Panc1 (cell line): ENCODE data around the gene AEBP1. TPM values are rescaled to one million over a fixed set of nuclear protein-coding genes. Genes with fewer than 3 reads are reported as not detected.

Experiments
- ATAC-seq: fragments of 200-7000 bp; cut with Tn5 transposase; 2 replicates; pipeline ENCODE4 v1.9.1; 2020; ENCODE audit warnings: mild to moderate bottlenecking, moderate library complexity
- BruUV-seq: library from RNA; stranded (reverse); fragments of 400-500 nt; replicated peaks from 2 replicates; lab custom pipeline; 2021; lab: Mats Ljungman, UMichigan
- CTCF ChIA-PET: fragments of 300-600 bp; sonication (Branson Sonifier 250); formaldehyde crosslinking; loops from one replicate; lab custom pipeline; 2022; ENCODE audit warnings: antibody characterized with exemption; lab: Charles Lee
- POLR2A ChIA-PET: fragments of 300-600 bp; sonication (Branson Sonifier 250); formaldehyde crosslinking; loops from one replicate; lab custom pipeline; 2022; ENCODE audit warnings: antibody characterized with exemption; lab: Charles Lee
- DNase-seq: peaks from one replicate; pipeline ENCODE4 v3.0.0-alpha.2; 2010; ENCODE audit warnings: low read depth, low spot score
- H3K27ac ChIP-seq: 2 replicates; pipeline ENCODE4 v1.5.1; 2011; ENCODE audit warnings: mild to moderate bottlenecking, low read length, inconsistent platforms
- H3K27me3 ChIP-seq: fragments of 200-500 bp; sonication (Bioruptor generic); 2 replicates; pipeline ENCODE4 v1.6.0; 2014; ENCODE audit warnings: low read length, inconsistent platforms; ENCODE audit not compliant: control insufficient read depth, insufficient read depth
- H3K36me3 ChIP-seq: fragments of 200-500 bp; sonication (Bioruptor generic); 2 replicates; pipeline ENCODE4 v1.5.1; 2014; ENCODE audit warnings: inconsistent platforms, mild to moderate bottlenecking, low read length, moderate library complexity; ENCODE audit not compliant: control insufficient read depth, insufficient read depth
- H3K4me1 ChIP-seq: 2 replicates; pipeline ENCODE4 v1.5.1; 2011; ENCODE audit warnings: inconsistent platforms, mild to moderate bottlenecking, low read length, moderate library complexity; ENCODE audit not compliant: control insufficient read depth, insufficient read depth
- H3K4me3 ChIP-seq, 2 experiments: 2 replicates each; pipeline ENCODE4 v1.5.1; 2011 to 2012; ENCODE audit warnings: low read depth in 2 of 2, low read length in 2 of 2, mild to moderate bottlenecking in 2 of 2, inconsistent platforms in 1 of 2, moderate library complexity in 1 of 2
- H3K9me3 ChIP-seq: fragments of 200-500 bp; sonication (Bioruptor generic); 2 replicates; pipeline ENCODE4 v1.5.1; 2014; ENCODE audit warnings: low read depth, mild to moderate bottlenecking, inconsistent platforms, low read length, moderate library complexity; ENCODE audit not compliant: control insufficient read depth, insufficient read depth
- POLR2AphosphoS5 ChIP-seq: IDR thresholded peaks from 2 replicates; pipeline ENCODE4 v1.6.1; 2012; ENCODE audit warnings: mild to moderate bottlenecking, low read depth, low read length, moderate library complexity
- SIN3A ChIP-seq: IDR thresholded peaks from 2 replicates; pipeline ENCODE4 v1.6.1; 2012; ENCODE audit warnings: low read depth, mild to moderate bottlenecking, low read length, moderate library complexity, borderline replicate concordance; ENCODE audit not compliant: insufficient read depth
- TCF7L2 ChIP-seq: IDR thresholded peaks from 2 replicates; pipeline ENCODE4 v1.6.1; 2011; ENCODE audit warnings: mild to moderate bottlenecking, low read depth, low read length, inconsistent platforms
- in situ Hi-C: cut with HindIII; loops from 2 replicates; pipeline ENCODE4 v1.10.0; 2016; ENCODE audit warnings: low sequenced_read_pairs, low pct_unique_long_range_greater_than_20kb
- intact Hi-C: fragments of 100-400 bp; cut with micrococcal nuclease; formaldehyde crosslinking; loops from one replicate; pipeline ENCODE4 v1.10.0; 2022; ENCODE audit not compliant: unreplicated experiment
- total RNA-seq: library from RNA; stranded (reverse); gene quantifications from one replicate; pipeline ENCODE4 v1.2.1, GENCODE V29; 2021; ENCODE audit not compliant: unreplicated experiment
- TF ChIP-seq, protein P1 (sequence below): fragments of 450-650 bp; IDR thresholded peaks from 2 replicates; pipeline ENCODE4 v1.5.1; 2017; ENCODE audit warnings: mild to moderate bottlenecking
- TF ChIP-seq, protein P2 (sequence below), 2 experiments: IDR thresholded peaks; 2 replicates each; pipeline ENCODE4 v1.6.1; 2011 to 2012; ENCODE audit warnings: low read depth in 2 of 2, control low read depth in 1 of 2, low read length in 1 of 2, mild to moderate bottlenecking in 1 of 2, moderate library complexity in 1 of 2; ENCODE audit not compliant: insufficient read depth in 1 of 2

AEBP1 gene
- total RNA-seq, 1 experiment from 2014 or later: 0.62 TPM

DNA sequence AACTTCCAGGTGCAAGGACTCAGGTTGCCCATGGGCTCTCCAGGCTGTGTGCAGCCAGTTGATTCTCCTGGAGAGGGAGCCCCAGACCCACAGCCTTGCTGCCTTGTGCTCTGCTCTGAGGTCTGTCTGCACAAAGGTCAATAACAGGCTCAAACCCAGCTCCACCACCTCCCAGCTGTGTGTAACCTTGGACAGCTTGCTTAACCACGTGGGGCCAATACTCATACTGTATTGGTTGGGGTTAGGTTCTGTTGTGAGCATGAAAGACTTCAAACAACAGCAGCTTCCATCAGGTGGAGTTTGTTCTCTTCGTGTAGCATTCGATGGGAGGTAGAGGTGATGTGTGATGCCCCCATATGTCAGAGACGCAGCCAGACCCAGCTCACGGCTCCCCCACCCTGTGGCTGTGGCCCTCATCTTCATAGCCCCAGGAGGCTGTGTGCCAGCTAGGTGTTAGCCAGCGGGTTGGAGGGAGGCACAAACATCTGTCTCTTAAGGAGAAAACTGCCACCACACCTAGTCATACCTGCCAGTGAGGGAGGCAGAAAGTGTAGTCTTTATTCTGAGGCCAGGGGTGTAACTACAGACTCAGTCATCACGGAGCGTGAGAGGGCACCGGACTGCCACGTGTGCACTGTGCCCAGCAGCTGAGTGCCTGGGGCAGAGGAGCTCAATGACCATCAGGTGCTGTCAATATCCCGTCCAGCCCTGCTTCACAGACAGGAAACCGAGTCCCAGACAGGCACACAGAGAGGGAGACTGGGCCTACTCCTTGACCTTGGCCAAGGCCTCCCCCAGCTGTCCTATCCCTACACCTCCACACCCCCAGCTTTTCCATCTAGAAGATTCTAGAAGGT is 27.3 kb downstream of the AEBP1 start:
- TF ChIP-seq POLR2AphosphoS5: no peak
- TF ChIP-seq, protein P1, sequence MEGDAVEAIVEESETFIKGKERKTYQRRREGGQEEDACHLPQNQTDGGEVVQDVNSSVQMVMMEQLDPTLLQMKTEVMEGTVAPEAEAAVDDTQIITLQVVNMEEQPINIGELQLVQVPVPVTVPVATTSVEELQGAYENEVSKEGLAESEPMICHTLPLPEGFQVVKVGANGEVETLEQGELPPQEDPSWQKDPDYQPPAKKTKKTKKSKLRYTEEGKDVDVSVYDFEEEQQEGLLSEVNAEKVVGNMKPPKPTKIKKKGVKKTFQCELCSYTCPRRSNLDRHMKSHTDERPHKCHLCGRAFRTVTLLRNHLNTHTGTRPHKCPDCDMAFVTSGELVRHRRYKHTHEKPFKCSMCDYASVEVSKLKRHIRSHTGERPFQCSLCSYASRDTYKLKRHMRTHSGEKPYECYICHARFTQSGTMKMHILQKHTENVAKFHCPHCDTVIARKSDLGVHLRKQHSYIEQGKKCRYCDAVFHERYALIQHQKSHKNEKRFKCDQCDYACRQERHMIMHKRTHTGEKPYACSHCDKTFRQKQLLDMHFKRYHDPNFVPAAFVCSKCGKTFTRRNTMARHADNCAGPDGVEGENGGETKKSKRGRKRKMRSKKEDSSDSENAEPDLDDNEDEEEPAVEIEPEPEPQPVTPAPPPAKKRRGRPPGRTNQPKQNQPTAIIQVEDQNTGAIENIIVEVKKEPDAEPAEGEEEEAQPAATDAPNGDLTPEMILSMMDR: peak; percentile 78; the same call in 1 of the 2 replicates
- no peak for TF ChIP-seq TCF7L2
- TF ChIP-seq, protein P2, sequence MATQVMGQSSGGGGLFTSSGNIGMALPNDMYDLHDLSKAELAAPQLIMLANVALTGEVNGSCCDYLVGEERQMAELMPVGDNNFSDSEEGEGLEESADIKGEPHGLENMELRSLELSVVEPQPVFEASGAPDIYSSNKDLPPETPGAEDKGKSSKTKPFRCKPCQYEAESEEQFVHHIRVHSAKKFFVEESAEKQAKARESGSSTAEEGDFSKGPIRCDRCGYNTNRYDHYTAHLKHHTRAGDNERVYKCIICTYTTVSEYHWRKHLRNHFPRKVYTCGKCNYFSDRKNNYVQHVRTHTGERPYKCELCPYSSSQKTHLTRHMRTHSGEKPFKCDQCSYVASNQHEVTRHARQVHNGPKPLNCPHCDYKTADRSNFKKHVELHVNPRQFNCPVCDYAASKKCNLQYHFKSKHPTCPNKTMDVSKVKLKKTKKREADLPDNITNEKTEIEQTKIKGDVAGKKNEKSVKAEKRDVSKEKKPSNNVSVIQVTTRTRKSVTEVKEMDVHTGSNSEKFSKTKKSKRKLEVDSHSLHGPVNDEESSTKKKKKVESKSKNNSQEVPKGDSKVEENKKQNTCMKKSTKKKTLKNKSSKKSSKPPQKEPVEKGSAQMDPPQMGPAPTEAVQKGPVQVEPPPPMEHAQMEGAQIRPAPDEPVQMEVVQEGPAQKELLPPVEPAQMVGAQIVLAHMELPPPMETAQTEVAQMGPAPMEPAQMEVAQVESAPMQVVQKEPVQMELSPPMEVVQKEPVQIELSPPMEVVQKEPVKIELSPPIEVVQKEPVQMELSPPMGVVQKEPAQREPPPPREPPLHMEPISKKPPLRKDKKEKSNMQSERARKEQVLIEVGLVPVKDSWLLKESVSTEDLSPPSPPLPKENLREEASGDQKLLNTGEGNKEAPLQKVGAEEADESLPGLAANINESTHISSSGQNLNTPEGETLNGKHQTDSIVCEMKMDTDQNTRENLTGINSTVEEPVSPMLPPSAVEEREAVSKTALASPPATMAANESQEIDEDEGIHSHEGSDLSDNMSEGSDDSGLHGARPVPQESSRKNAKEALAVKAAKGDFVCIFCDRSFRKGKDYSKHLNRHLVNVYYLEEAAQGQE (IDR thresholded peaks at IDR 0.05; ENCODE audit: insufficient read depth in 1 of 2, low read depth in 2 of 2, low read length in 1 of 2): no peak
- no peaks in the 10 kb centered on the region for H3K27me3 ChIP-seq
- no peak overlapping the region for H3K4me3 ChIP-seq
- H3K9me3 ChIP-seq: no peaks in the 10 kb centered on the region
- no peaks in the 10 kb centered on the region for H3K36me3 ChIP-seq
- peaks cover 12% of the 10 kb centered on the region for H3K4me1 ChIP-seq
- no peak overlapping the region for H3K27ac ChIP-seq
- in situ Hi-C loops (no loop called here), intact Hi-C loops (loop anchor here (5.0 kb wide), 1 partner anchor 66 kb away; no protein-coding TSS in a partner anchor)
- ATAC-seq: peak; percentile 84
- DNase-seq: no peak
- POLR2A ChIA-PET: interaction anchor here (0.5 kb wide), 1 partner anchor 109 kb away, joined by 5 read pairs; no protein-coding TSS in a partner anchor
- CTCF ChIA-PET: interaction anchor here (1.0 kb wide), 1 partner anchor 65 kb away, joined by 3 read pairs; no protein-coding TSS in a partner anchor
- no TSS peak for BruUV-seq

DNA sequence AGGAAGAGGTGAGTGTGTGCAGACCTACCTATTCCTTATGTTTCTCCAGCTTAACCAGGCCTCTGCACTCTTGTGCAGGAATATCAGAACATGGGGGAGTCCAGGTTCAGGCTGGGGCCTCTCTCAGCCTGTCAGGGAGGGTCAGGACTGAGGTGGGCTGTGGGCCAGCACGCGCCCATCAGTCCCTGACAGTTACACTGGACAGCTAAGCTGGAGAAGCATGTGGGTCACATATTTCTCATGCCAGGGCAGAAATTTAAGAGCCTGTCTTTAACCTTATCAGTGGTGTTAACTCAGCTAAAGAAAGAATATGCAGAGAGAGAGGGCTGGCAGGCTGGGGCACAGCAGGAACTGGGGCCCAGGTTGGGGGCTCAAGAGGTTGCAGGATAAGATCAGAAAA is 27.9 kb downstream of the AEBP1 start:
- ChIA-PET CTCF (no interaction called here), POLR2A (no interaction called here)
- H3K27me3 ChIP-seq: no peaks in the 10 kb centered on the region
- H3K36me3 ChIP-seq: no peaks in the 10 kb centered on the region
- in situ Hi-C loops (no loop called here), intact Hi-C loops (loop anchor here (5.0 kb wide), 1 partner anchor 65 kb away; no protein-coding TSS in a partner anchor)
- DNase-seq (no peak), ATAC-seq (peak; percentile 9; the same call in 1 of the 2 replicates)
- no peak overlapping the region for H3K27ac ChIP-seq
- TF ChIP-seq TCF7L2 (no peak), POLR2AphosphoS5 (no peak), SIN3A (no peak)
- TF ChIP-seq, protein P2 (IDR thresholded peaks at IDR 0.05; ENCODE audit: insufficient read depth in 1 of 2, low read depth in 2 of 2, low read length in 1 of 2): no peak
- TF ChIP-seq, protein P1: no peak
- H3K9me3 ChIP-seq: no peaks in the 10 kb centered on the region
- BruUV-seq: no TSS peak
- peaks cover 12% of the 10 kb centered on the region for H3K4me1 ChIP-seq
- H3K4me3 ChIP-seq: no peak overlapping the region
